DND-41 (cell line): ENCODE results near the gene FHOD1.

Experiments
- ATAC-seq: fragments of 200-7000 bp; cut with Tn5 transposase; 3 replicates; pipeline ENCODE4 v1.9.1; 2021; ENCODE audit warnings: low read depth; ENCODE audit not compliant: insufficient read depth
- DNase-seq: peaks from one replicate; pipeline ENCODE4 v3.0.0-alpha.2; 2020
- H2AFZ ChIP-seq: 2 replicates; pipeline ENCODE4 v1.6.0; 2012; ENCODE audit warnings: low read depth, low read length
- H3K27ac ChIP-seq: 2 replicates; pipeline ENCODE4 v1.5.1; 2012; ENCODE audit warnings: low read length, inconsistent platforms
- H3K27me3 ChIP-seq: fragments of 200-600 bp; sonication (generic); 2 replicates; pipeline ENCODE4 v1.6.0; 2012; ENCODE audit warnings: low read length, mild to moderate bottlenecking, inconsistent platforms; ENCODE audit not compliant: insufficient read depth, poor library complexity
- H3K36me3 ChIP-seq: 2 replicates; pipeline ENCODE4 v1.5.1; 2012; ENCODE audit warnings: low read length, inconsistent platforms; ENCODE audit not compliant: insufficient read depth
- H3K4me1 ChIP-seq: 2 replicates; pipeline ENCODE4 v1.5.1; 2012; ENCODE audit warnings: mild to moderate bottlenecking, low read length; ENCODE audit not compliant: insufficient read depth
- H3K4me2 ChIP-seq: 2 replicates; pipeline ENCODE4 v1.6.0; 2012; ENCODE audit warnings: mild to moderate bottlenecking, moderate library complexity, low read length, inconsistent platforms; ENCODE audit not compliant: insufficient read depth
- H3K4me3 ChIP-seq, 2 experiments: fragments of 200-600 bp in 1 of 2; shearing (Covaris generic) in 1 of 2; 2 replicates each; pipeline ENCODE4 v1.5.1; 2012 to 2016; ENCODE audit warnings: inconsistent platforms in 2 of 2, low read length in 2 of 2, mild to moderate bottlenecking in 2 of 2, low read depth in 1 of 2, moderate library complexity in 1 of 2
- H3K79me2 ChIP-seq: 2 replicates; pipeline ENCODE4 v1.6.0; 2012; ENCODE audit warnings: low read length, inconsistent platforms; ENCODE audit not compliant: insufficient read depth
- H3K9ac ChIP-seq: 2 replicates; pipeline ENCODE4 v1.6.0; 2012; ENCODE audit warnings: low read depth, mild to moderate bottlenecking, inconsistent platforms, low read length, moderate library complexity
- H3K9me3 ChIP-seq: 2 replicates; pipeline ENCODE4 v1.5.1; 2012; ENCODE audit warnings: low read length, moderate library complexity, mild to moderate bottlenecking, inconsistent platforms; ENCODE audit not compliant: insufficient read depth, severe bottlenecking
- H4K20me1 ChIP-seq: 2 replicates; pipeline ENCODE4 v1.6.0; 2012; ENCODE audit warnings: low read length; ENCODE audit not compliant: insufficient read depth
- EZH2 ChIP-seq: IDR thresholded peaks from 3 replicates; pipeline ENCODE4 v1.6.1; 2012; ENCODE audit warnings: borderline replicate concordance, low read depth, mild to moderate bottlenecking, moderate library complexity, low read length, inconsistent platforms; ENCODE audit not compliant: severe bottlenecking
- TF ChIP-seq, protein P1 (sequence below): IDR thresholded peaks from 2 replicates; pipeline ENCODE4 v1.5.1; 2012; ENCODE audit warnings: borderline replicate concordance, low read length, moderate library complexity, mild to moderate bottlenecking; ENCODE audit not compliant: poor library complexity, severe bottlenecking; ENCODE audit errors: extremely low read depth

The FHOD1 gene

DNA sequence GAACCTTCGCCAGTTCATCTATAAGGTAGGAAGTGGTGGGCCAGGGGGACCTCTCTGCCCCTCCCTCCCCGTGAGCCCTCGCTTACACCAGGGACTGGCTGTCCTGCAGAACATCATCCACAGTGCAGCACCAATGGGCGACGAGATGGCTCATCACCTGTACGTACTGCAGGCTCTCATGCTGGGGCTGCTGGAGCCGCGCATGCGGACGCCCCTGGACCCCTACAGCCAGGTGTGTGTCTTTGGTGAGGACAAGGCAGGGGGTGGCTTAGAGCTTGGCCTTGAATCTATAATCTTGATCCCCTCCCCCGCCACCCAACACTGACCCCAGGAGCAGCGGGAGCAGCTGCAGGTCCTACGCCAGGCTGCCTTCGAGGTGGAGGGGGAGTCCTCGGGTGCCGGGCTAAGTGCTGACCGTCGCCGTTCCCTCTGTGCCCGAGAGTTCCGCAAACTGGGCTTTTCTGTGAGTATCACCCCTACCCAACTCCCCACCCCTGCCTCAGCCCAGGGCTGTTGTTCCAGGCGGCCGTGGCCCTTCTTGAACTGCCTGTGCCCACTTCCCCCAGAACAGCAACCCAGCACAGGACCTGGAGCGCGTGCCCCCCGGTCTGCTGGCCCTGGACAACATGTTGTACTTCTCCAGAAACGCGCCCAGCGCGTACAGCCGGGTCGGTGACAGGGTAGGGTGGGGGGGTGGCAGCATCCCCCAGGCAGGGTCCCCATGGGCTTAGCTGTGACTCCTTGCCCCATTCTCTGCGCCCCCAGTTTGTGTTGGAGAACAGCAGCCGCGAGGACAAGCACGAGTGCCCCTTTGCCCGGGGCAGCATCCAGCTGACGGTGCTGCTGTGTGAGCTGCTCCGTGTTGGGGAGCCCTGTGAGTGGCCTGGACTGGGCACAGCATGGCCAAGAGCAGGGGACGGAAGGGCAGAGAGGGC is 45.6 kb downstream of the FHOD1 start:
- H3K27ac ChIP-seq: no peak overlapping the region
- no peak overlapping the region for H3K4me3 ChIP-seq
- H3K9me3 ChIP-seq: no peaks in the 10 kb centered on the region
- no peak overlapping the region for H2AFZ ChIP-seq
- no peaks in the 10 kb centered on the region for H3K27me3 ChIP-seq
- no peaks in the 10 kb centered on the region; the same call in 1 of the 2 replicates for H3K4me1 ChIP-seq
- H3K9ac ChIP-seq: no peak overlapping the region
- no peaks in the 10 kb centered on the region for H3K79me2 ChIP-seq
- DNase-seq (no peak), ATAC-seq (no peak)
- H3K4me2 ChIP-seq: no peak overlapping the region
- TF ChIP-seq, protein P1, sequence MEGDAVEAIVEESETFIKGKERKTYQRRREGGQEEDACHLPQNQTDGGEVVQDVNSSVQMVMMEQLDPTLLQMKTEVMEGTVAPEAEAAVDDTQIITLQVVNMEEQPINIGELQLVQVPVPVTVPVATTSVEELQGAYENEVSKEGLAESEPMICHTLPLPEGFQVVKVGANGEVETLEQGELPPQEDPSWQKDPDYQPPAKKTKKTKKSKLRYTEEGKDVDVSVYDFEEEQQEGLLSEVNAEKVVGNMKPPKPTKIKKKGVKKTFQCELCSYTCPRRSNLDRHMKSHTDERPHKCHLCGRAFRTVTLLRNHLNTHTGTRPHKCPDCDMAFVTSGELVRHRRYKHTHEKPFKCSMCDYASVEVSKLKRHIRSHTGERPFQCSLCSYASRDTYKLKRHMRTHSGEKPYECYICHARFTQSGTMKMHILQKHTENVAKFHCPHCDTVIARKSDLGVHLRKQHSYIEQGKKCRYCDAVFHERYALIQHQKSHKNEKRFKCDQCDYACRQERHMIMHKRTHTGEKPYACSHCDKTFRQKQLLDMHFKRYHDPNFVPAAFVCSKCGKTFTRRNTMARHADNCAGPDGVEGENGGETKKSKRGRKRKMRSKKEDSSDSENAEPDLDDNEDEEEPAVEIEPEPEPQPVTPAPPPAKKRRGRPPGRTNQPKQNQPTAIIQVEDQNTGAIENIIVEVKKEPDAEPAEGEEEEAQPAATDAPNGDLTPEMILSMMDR: no peak
- TF ChIP-seq EZH2: no peak
- peaks cover 76% of the 10 kb centered on the region for H3K36me3 ChIP-seq
- peaks cover 30% of the 10 kb centered on the region for H4K20me1 ChIP-seq

- no peak for ATAC-seq
- peaks cover 82% of the 10 kb centered on the region for H3K36me3 ChIP-seq
- H3K9me3 ChIP-seq: no peaks in the 10 kb centered on the region
- no peak overlapping the region for H3K4me3 ChIP-seq
- no peak for TF ChIP-seq EZH2
- TF ChIP-seq, protein P1: no peak
- no peaks in the 10 kb centered on the region; the same call in 1 of the 2 replicates for H3K4me1 ChIP-seq
- H3K4me2 ChIP-seq: no peak overlapping the region
- no peak overlapping the region for H2AFZ ChIP-seq
- H3K9ac ChIP-seq: no peak overlapping the region
- H3K79me2 ChIP-seq: peaks cover 1% of the 10 kb centered on the region
- no peaks in the 10 kb centered on the region for H3K27me3 ChIP-seq
- H4K20me1 ChIP-seq: peaks cover 31% of the 10 kb centered on the region
- H3K27ac ChIP-seq: no peak overlapping the region
- no peak for DNase-seq
Observed at GRCh38 chr16:67200491-67200890, 46.8 kb downstream of the FHOD1 start.

DNA sequence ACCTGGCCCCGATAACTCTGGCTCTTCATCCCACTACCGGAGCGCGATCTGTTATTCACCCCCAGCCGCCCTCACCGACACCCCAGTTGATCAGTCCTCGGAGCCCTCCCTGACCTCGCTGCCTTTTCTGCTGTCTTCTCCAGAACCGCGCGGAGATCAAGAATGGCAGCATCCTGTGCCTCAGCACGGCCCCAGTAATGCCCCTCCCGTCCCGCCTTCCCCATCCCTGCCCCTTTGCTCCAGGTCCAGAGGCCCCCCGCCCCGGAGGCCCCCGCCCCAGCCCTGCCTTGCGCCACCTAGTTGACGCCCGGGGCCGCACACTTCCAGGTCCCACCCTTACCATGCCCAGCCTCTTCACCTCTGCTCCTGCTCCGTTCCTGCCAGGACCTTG is 47.5 kb downstream of the FHOD1 start:
- Histone ChIP-seq H3K4me3 (no peak overlapping the region), H3K9ac (no peak overlapping the region)

More for the DNA sequence above, 47.5 kb downstream of the FHOD1 start:
- Histone ChIP-seq H3K27ac (no peak overlapping the region), H4K20me1 (peaks cover 31% of the 10 kb centered on the region), H3K27me3 (no peaks in the 10 kb centered on the region), H2AFZ (no peak overlapping the region), H3K4me2 (no peak overlapping the region), H3K79me2 (peaks cover 4% of the 10 kb centered on the region), H3K36me3 (peaks cover 89% of the 10 kb centered on the region), H3K4me1 (no peaks in the 10 kb centered on the region; the same call in none of the 2 replicates), H3K9me3 (no peaks in the 10 kb centered on the region)
- TF ChIP-seq EZH2: no peak
- TF ChIP-seq, protein P1: no peak
- no peak for ATAC-seq
- no peak for DNase-seq
